GM19099 (cell line): ENCODE data around the gene MOV10.

ENCODE experiments used
- POLR2A ChIP-seq: IDR thresholded peaks from 3 replicates; pipeline ENCODE4 v1.6.1; 2011; ENCODE audit warnings: low read depth; ENCODE audit not compliant: insufficient read length; ENCODE audit errors: extremely low read depth

The MOV10 gene

GRCh38 chr1:112704391-112704933, 30.0 kb downstream of the MOV10 start:
- no peak for TF ChIP-seq POLR2A

GRCh38 chr1:112704934-112705627, 30.6 kb downstream of the MOV10 start:
- TF ChIP-seq POLR2A = peak; percentile 85

- TF ChIP-seq POLR2A = peak; percentile 59
These were observed 32.2 kb downstream of the MOV10 start, which contains the start of gene RHOC for GRCh38 chr1:112706505-112707220. Gene RHOC, minus strand, starts transcription at chr1:112707127. Its CDS starts 3,328 bp downstream, at chr1:112703799.

- TF ChIP-seq POLR2A = no peak
These were observed 33.0 kb downstream of the MOV10 start for GRCh38 chr1:112707221-112708001.

- no peak for TF ChIP-seq POLR2A
These were observed 33.6 kb downstream of the MOV10 start for GRCh38 chr1:112708002-112708448.

GRCh38 chr1:112708489-112708888, 34.0 kb downstream of the MOV10 start:
- no peak for TF ChIP-seq POLR2A

- TF ChIP-seq POLR2A = no peak
These were observed 35.7 kb downstream of the MOV10 start for GRCh38 chr1:112710159-112710558.

- TF ChIP-seq POLR2A = no peak
These were observed 36.1 kb downstream of the MOV10 start for GRCh38 chr1:112710586-112710985.

GRCh38 chr1:112711041-112711440, 36.6 kb downstream of the MOV10 start:
- TF ChIP-seq POLR2A = no peak

GRCh38 chr1:112711670-112712069, 37.2 kb downstream of the MOV10 start:
- TF ChIP-seq POLR2A = no peak

- TF ChIP-seq POLR2A = no peak
These were observed 37.7 kb downstream of the MOV10 start for GRCh38 chr1:112712191-112712590.

- no peak for TF ChIP-seq POLR2A
These were observed 38.3 kb downstream of the MOV10 start for GRCh38 chr1:112712701-112713128.

- no peak for TF ChIP-seq POLR2A
These were observed 39.2 kb downstream of the MOV10 start for GRCh38 chr1:112713466-112714312.
